Dedifferentiated amniotic fluid mesenchymal stem cell (primary cell): Measurements from ENCODE around the gene SPEF2.
"Not testable (repeated sequence)": the region's sequence is repeated elsewhere in the genome, so short reads cannot be mapped to it uniquely, and the experiment has no call there.

Experiments
- DNase-seq: peaks from one replicate; pipeline ENCODE4 v3.0.0-alpha.2; 2016; ENCODE audit errors: extremely low spot score

The SPEF2 gene

DNA sequence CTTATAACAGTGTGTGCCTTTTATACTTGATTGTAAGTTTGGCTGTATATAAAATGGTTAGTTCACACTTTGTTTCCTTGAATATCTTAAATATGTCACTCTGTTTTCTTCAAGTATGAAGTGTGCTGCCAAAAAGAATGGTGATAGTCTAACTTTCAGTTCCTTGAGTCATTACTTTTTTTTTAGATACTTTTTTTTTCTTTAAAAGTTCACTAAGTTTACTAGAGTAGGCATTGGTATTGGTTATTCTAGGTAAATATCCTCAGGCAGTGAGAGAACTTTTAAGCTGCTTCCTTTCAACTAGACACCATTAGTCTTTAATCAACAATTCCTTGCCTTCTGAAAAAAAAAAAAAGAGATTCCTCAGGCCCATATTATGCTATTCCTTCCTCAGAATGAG lies 41.9 kb downstream of the SPEF2 start:
- no peak for DNase-seq

DNA sequence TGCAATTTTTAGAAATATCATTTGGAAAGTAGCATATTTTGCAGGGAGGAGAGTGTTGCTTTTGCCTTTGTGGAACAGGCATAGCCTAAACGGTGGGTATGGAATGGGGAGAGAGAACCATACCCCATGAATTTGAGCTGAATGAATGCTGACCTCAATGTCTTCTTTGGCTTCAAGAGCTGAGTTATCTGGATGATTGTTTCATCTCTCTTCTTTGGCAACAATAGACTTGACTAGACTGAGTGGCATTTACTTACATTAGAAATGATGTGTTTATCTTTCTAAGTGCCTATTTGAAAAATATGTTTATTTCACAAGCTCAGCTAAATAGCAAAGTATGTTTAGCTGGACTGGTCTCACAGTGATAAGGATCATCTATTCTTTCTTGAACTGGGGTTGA lies 42.8 kb downstream of the SPEF2 start:
- DNase-seq: no peak

DNA sequence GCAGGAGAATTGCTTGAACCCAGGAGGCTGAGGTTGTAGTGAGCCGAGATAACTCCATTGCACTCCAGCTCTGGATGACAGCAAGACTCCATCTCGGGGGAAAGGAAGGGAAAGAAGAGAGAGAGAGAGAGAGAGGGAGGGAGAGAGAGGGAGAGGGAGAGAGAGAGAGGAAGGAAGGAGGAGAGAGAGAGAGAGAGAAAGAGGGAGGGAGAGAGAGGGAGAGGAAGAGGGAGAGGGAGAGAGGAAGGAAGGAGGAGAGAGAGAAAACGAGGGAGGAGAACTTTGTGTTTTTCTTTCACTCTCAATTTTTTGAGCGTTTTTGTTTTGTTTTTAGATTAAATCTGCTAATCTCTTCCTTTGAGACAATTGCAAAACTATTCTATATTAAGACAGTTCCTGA lies 46.9 kb downstream of the SPEF2 start:
- DNase-seq: no peak

DNA sequence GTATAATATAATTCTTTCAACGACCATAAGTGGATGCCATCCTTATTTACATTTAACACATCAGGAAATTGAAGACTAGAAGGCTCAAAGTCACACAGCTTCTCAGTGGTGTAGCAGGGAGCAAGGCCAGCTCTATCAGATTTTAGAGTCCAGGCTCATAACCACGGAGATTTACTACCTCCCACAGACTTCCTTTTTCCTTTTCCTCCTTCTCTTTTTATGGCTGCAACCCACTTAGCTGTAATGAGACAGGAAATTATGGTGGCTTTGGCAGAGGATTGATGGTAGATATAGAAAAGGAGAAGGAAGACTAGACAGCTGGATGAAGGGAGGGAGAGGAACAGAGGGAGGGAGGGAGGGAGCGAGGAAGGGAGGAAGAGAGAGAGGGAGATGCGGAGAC lies 47.4 kb downstream of the SPEF2 start:
- DNase-seq: no peak

DNA sequence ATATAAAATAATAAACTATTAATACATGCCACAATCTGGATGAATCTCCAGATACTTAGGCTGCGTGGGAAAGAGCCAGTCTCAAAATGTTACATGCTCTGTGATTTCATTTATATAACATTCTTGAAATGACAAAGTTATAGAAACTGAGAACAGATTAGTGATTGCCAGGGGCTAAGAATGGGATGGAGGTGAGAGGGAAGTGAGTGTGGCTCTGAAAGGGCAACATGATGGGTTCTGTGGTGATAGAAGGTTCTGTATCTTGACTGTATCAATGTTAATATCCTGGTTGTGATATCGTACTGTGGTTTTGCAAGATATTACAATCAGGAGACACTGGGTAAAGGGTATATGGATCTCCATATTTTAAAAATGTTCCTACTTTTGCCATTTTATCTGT lies 50.7 kb downstream of the SPEF2 start:
- no peak for DNase-seq

DNA sequence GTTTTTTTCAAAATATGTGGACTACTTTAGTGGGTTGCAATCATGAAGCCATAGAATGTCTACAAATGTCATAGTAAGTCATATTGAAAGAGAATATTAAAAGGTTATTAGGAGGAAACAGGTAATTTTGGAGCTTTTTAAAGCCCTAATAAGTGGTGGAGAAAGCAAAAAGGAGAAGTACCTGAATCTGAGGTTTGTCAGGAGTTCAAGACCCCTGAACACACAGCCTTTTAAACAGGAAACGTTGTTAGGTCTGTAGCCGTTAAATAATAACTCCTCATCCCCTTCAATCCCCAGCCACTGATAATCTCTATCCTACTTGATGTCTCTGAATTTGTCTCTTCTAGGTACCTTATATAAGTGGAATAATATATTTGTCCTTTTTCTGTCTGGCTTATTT lies 51.1 kb downstream of the SPEF2 start:
- DNase-seq: no peak

DNA sequence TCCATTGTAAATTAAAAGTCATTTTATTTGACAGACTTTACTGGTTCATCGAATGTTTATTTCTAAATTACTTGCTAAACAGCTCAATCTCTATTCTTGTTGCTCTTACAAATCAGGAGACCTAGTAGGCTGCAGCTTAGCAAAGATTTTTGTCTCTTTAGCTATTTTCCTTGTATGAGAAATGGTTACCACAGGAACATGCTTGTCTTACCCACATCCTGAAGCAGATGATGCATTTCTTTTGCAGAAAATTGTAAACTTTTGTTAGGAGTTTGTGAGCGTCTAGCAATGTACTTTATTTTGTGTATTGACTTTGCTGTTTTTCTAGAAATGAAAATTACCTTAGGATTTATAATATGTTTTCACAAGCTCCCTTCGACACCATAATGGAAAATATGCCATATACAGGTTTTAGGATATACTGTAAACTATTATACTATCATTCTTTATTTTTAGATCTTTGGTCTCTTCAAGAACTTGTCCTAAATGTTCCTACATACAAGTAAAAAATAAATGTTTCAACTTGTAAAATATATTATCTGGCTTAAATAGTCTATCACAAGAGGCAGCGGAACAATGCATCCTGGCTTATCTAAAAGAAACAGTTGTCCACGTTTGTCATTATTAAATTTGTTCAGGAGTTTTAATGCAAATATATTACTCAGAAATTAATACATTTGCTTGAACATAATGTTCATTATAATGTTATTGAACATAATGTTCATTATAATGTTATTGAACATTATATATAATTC lies 54.1 kb downstream of the SPEF2 start:
- no peak for DNase-seq

DNA sequence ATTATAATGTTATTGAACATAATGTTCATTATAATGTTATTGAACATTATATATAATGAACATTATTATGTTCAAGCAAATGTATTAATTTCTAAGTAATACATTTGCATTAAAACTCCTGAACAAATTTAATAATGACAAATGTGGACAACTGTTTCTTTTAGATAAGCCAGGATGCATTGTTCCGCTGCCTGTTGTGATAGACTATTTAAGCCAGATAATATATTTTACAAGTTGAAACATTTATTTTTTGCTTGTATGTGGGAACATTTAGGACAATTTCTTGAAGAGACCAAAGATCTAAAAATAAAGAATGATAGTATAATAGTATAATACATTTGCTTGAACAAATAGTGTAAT lies 54.6 kb downstream of the SPEF2 start:
- not testable (repeated sequence) for DNase-seq

DNA sequence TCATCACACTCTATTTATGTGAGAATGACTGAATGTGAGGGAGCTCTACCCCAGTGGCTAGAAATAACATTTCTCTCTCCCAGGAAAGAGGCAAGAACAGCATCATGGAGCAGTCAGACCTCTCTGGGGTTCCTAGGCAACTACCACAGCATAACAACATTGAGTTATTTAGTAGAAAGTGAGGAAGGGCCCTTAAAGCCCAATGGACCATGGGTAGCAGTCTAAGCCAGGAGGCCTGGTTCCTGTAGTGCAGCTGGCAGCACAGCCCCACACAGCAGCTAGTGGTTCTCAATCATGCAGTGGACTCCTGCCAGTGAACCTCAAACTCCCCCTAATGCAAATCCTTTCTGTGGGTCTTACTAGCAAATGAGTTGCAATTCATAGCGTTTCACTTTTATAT lies 55.3 kb downstream of the SPEF2 start:
- no peak for DNase-seq

DNA sequence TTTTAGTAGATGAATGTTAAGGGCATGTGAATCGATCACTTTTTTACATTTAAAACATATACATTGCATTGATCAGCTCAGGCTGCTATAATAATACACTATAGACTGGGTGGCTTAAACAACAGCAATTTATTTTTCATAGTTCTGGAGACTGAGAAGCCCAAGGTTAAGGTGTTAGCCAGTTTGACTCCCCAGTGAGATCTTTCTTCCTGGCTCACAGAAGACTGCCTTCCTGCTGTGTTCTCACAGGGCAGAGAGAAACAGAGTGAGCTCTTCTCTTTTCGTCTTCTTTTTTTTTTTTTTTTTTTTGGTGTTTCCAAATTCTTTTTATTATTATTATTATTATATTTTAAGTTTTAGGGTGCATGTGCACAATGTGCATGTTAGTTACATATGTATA lies 56.4 kb downstream of the SPEF2 start:
- no peak for DNase-seq

DNA sequence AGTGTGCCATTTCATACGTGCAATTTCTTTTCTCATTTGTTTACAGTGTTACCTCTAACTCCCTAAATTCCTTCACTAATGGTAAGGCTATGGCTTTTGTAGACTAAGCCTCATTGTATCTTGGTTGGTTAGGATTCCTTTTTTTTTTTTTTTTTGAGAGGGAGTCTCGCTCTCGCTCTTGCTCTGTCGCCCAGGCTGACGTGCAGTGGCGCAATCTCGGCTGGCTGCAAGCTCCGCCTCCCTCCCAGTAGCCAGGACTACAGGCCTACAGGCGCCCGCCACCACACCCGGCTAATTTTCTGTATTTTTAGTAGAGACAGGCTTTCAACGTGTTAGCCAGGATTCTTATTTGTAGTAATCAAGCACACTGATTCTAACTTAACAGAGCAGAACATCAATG lies 57.7 kb downstream of the SPEF2 start:
- no peak for DNase-seq

DNA sequence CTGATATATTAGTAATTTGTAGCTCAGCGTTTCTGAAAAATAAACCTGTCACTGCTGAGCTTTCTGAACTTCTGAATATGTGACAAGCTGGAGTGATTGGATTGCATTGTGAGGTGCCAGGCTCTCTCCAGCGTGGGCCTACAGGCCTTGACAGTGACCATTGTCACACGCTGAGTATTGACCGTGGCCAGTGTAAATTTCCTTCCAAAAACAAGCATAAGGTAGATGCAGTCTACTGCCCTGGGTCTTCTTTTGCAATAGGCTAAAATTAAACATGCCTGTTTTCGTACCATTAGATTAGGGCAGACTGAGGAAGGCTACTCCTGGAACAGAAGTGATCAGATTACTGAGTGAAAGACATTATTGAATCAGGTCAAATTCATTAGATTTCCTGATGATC lies 60.2 kb downstream of the SPEF2 start:
- no peak for DNase-seq

DNA sequence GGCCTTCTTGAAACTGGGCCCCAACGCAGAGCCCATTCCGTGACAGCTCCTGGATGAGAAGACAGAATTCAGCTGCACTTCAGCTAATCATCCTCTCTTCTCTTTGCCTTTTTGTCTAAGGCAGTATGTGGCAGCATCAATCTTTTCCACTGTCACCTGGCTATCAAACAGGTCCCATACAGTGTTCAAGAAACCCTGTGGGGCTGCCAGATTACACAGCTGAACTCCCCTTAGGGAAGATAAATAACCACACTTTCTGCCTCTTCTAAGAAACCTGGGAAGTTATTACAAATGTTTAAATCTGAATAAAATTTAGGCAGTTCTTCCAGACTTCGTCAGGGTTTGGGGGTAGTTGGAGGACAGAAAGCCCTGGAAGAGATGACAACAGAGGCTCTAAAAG lies 61.0 kb downstream of the SPEF2 start:
- DNase-seq: no peak

DNA sequence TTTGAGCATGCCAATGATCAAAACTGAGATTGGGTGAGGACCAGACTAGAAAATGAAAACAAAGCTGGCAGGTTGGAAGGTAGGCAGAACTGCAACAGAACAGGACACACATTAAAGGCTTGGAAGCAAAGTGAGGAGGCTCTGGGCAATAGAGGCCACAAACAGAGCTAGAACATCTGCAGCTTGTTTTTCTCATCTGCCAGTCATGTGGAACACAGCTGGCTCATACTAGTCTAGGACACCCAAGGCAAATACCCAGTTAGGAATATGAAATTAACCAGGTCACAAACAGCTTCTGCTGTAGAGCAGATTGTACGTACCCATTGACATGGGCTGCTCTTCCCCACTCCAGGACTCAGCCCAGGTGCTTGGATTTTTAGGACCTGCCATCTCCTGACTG lies 61.7 kb downstream of the SPEF2 start:
- no peak for DNase-seq

DNA sequence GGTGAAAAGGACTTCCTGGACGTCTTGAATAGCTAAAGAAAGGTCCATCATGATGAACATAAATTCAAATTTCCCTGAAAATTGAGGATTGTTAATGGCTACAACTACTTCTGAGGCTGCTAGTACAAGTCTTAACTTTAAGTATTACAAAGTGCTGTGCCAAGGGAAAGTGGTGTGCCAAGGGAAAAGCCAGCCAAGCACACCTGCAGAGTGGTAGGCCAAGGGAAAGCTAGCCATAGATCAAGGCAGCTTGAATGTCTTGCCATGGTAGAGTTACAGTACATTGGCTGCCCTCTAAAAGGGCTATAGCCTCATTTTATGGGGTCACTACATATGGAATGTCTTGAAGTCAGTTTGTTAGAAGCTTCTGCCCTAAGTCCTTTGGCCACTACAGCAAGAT lies 64.2 kb downstream of the SPEF2 start:
- no peak for DNase-seq

DNA sequence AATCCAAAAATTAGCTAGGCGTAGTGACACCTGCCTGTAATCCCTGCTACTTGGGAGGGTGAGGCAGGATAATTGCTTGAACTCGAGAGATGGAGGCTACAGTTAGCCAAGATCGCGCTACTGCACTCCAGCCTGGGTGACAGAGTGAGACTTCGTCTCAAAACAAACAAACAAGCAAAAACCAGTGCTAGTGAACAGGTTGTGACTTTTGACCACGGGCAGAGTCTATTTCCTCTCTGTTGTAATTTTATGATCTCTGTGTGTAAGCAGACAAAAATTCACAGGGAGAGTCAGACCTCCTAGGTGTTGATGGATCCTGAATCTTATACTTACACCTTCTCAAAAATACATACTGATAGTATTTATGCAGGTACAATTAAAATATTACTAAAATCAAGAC lies 65.8 kb downstream of the SPEF2 start:
- no peak for DNase-seq

DNA sequence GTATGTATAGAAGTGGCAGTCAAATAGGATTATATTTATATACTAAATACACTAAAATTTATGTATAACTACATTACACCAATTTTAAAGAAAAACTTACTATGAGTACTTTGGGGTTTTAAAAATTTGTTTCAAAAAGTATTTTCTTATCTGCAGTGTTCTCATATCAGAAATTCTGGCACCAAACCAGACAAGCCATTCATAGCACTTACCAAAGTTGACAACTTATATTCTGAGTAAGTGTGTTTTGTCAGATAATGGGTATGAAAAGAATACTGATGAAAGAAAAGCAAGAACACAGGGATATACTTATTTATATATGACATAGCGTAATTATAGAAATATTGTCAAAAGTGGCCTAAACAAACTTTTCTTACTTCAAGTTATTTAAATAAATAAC lies 67.5 kb downstream of the SPEF2 start:
- DNase-seq: no peak

DNA sequence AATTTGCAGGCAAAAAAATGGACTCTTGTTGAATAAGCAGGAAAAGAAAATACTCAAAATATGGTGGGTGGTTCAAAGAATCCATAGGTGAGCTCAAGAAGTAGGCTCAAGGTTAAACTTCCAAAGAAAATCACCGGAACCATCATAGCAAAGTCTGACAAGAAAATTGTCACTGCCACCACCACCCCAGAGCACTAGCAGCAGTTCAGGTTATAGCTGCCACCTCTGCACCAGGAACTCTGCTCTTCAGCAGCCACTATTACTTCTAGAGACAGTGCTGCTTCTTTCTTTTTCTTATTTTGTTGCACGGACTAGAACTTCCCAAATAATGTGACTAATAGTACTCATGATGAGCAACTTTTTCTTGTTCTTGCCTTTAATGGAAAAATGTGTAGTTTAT lies 70.3 kb downstream of the SPEF2 start:
- DNase-seq: no peak

DNA sequence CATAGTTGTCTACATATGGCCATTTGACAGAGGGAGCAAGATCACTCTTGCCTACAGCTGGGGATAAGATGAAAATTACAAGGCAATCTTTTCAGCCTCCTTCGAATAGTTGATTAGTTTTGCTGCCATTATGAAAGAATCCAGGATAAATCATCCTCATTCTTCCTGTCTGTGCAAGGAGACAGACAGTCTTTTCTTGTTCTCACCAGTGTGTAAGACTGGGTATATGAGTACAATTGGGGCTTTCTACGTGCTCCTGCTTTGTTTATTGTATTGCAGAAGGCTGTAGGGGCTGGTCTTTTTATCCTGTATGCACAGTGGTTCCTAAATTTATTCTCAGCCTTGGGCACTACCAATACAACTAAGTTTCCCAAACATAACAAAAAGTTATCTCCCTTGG lies 76.8 kb downstream of the SPEF2 start:
- no peak for DNase-seq

DNA sequence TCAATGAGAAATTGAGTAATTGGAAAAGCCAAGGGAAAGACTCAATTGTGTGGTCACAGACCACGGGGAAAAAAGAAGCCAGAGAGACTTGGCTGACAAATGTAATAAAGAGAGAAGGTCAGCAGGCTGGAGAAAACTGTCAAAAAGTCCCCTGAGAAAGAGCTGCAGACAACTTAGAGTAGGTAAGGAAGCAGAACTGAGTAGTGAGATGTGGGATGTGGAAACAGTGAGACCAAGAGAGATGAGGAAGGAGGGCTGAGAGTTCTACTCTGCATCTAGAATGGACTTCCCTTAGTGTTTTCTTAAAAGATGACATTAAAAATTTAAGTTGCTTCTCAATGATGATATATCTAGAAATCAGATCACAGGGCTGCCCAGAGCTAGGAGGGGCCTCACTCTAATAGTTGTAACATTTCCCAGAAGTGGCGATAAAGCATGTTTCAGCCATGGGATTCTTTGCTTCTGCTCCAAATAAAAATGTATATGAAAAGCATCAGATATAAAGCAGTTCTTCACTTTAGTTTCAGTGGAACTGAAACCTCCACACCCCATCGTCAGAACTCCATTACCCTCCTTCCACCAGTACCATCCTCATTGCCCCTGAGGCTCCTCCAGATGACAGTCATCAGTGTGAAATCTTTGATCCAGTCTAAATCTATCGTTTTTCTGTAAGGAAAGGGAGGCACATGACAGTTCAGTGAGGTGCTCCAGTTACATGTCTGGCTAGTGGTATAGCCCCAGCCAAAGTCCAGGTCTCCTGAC lies 80.6 kb downstream of the SPEF2 start:
- DNase-seq: no peak

DNA sequence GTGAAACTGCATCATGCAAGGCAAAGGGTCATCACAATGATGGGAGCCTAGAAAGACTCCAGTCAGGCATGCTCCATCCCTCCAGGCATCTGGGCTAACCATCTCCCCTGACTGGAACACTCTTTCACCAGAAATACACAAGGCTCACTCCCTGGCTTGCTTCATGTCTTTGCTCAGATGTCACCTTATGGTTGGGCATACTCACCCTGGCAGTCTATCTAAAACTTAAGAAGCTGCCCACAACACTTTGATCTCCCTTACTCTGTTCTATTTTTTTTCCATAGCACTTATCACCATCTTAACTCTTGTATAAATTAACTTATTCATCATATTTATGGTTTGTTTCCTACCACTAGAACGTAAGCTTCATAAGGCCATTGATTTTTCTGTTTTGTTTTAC lies 90.0 kb downstream of the SPEF2 start:
- DNase-seq: no peak

DNA sequence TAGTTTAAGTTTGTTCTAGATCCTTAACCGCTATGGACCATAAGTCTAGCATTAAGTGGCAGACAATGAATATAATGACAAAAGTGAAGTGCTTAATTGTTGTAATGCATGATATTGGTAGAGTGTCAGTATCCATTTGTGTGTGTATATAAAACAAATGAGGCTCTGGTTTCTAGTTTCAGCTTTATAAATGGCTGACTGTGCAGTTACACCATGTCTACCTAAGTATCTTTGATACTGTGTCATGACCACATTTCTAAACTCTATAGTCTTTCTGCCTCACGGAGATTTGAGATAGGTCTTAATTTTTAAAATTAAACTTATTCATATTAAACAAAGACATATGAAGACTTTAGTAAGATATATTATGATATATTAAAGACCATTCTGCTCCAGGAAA lies 92.0 kb downstream of the SPEF2 start:
- DNase-seq: no peak

DNA sequence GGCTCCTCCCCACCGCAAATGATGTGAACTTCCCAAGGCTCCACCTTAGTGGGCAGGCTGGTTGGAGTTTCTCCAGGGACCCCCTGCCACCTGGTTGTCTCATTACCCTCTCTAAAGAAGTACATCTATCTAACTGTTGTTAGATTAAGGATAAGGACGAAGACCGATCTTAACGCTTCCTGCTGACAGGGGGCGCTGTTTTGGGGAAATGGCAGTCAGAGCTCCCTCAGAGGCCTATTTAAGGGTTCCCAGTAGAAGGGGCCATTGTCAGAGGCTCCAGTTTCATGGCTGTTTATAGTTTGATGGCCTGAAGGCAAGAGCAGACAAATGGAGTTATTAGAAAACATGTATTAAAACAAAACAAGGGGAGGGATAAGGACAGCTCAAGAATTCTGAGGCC lies 100.1 kb downstream of the SPEF2 start:
- DNase-seq: no peak

DNA sequence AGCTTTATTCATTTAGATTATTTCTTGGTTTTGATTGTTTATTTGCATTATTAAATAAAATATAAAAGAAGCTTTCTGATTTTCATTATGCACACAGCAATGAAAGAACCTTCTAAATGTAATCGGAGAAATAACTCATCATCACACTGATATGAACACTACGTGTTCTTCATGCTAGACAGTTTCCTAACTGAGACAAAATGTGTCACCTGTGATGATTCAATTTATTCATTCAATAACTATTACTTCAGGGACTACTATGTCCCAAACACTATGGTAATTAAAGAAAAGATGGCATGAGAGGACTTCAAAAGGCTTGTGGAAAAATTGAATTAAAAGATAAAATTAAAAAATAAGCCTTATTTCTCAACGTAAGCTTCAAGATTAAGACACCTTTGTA lies 118.1 kb downstream of the SPEF2 start:
- no peak for DNase-seq
